Panc1 (cell line): ENCODE measurements around the gene BNIP3.
"Not testable (repeated sequence)": the region's sequence is repeated elsewhere in the genome, so short reads cannot be mapped to it uniquely, and the experiment has no call there.

ENCODE experiments used
- POLR2AphosphoS5 ChIP-seq: IDR thresholded peaks from 2 replicates; pipeline ENCODE4 v1.6.1; 2012; ENCODE audit warnings: mild to moderate bottlenecking, low read depth, low read length, moderate library complexity
- TF ChIP-seq, protein P1 (sequence below): fragments of 450-650 bp; IDR thresholded peaks from 2 replicates; pipeline ENCODE4 v1.5.1; 2017; ENCODE audit warnings: mild to moderate bottlenecking

DNA sequence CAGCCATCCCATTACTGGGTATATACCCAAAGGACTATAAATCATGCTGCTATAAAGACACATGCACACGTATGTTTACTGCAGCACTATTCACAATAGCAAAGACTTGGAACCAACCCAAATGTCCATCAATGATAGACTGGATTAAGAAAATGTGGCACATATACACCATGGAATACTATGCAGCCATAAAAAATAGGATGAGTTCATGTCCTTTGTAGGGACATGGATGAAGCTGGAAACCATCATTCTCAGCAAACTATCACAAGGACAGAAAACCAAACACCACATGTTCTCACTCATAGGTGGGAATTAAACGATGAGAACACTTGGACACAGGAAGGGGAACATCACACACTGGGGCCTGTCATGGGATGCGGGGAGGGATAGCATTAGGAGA is 6.1 kb upstream of the BNIP3 start:
- TF ChIP-seq POLR2AphosphoS5, result not testable (repeated sequence)
- TF ChIP-seq, protein P1, sequence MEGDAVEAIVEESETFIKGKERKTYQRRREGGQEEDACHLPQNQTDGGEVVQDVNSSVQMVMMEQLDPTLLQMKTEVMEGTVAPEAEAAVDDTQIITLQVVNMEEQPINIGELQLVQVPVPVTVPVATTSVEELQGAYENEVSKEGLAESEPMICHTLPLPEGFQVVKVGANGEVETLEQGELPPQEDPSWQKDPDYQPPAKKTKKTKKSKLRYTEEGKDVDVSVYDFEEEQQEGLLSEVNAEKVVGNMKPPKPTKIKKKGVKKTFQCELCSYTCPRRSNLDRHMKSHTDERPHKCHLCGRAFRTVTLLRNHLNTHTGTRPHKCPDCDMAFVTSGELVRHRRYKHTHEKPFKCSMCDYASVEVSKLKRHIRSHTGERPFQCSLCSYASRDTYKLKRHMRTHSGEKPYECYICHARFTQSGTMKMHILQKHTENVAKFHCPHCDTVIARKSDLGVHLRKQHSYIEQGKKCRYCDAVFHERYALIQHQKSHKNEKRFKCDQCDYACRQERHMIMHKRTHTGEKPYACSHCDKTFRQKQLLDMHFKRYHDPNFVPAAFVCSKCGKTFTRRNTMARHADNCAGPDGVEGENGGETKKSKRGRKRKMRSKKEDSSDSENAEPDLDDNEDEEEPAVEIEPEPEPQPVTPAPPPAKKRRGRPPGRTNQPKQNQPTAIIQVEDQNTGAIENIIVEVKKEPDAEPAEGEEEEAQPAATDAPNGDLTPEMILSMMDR, result not testable (repeated sequence)
